Hair follicular keratinocyte (primary cell): ENCODE data around the gene CCDC89. TPM values are rescaled to one million over a fixed set of nuclear protein-coding genes. Genes with fewer than 3 reads are reported as not detected.

Experiments used
- total RNA-seq: library from RNA; depleted of rRNA; stranded (reverse); fragments of >200 nt; gene quantifications from 2 replicates; pipeline ENCODE4 v1.2.3, GENCODE V29; 2015

The CCDC89 gene
- total RNA-seq = 0.70 and 0.76 TPM in 2 replicates

GRCh38 chr11:85685820-85686459, at the start of gene CCDC89:
Gene CCDC89, minus strand, starts transcription at chr11:85686195. Its CDS starts 65 bp downstream, at chr11:85686130.

GRCh38 chr11:85664615-85665481, 21.1 kb downstream of the CCDC89 start, which contains the start of gene CREBZF:
Gene CREBZF, minus strand, starts transcription at chr11:85665129. Its CDS starts 254 bp downstream, at chr11:85664875.

GRCh38 chr11:85647604-85648299, 38.2 kb downstream of the CCDC89 start, which contains the start of gene TMEM126A:
Gene TMEM126A, plus strand, starts transcription at chr11:85647967. Its CDS starts 2,289 bp downstream, at chr11:85650256.

Other genes starting within 250 kb of the CCDC89 start
- 0.08 TPM in 1 of 2 replicates, not detected in the other for gene DLG2, start 58.9 kb downstream of the CCDC89 start, total RNA-seq
- gene TMEM126B, start 57.6 kb downstream of the CCDC89 start, total RNA-seq = 62.4 and 72.0 TPM in 2 replicates
- gene TMEM126A, start 38.2 kb downstream of the CCDC89 start, total RNA-seq = 38.1 and 41.8 TPM in 2 replicates
- gene CREBZF, start 21.1 kb downstream of the CCDC89 start, total RNA-seq = 14.0 and 16.6 TPM in 2 replicates
- 0.39 and 1.7 TPM in 2 replicates for gene SYTL2, start 124.9 kb upstream of the CCDC89 start, total RNA-seq
- not detected in 2 replicates for gene CCDC83, start 169.2 kb upstream of the CCDC89 start, total RNA-seq